Adrenal gland (tissue), 5 donors: ENCODE results near the gene STIM1.

Source experiments
- CTCF ChIP-seq, 6 experiments: fragments of 450-650 bp in 4 of 6; fragments of 200-600 bp in 2 of 6; sonication (generic) in 1 of 6; IDR thresholded peaks; 1 replicate in 5 of 6; 2 replicates in 1 of 6; pipeline versions ENCODE4 v1.5.1 to v1.8.0; 2016 to 2021; ENCODE audit warnings: antibody characterized with exemption in 6 of 6, mild to moderate bottlenecking in 2 of 6, moderate library complexity in 1 of 6
- POLR2A ChIP-seq, 2 donors: fragments of 450-650 bp; IDR thresholded peaks; one replicate each; pipeline ENCODE4 v1.6.1; 2017; ENCODE audit warnings: antibody characterized with exemption in 2 of 2, mild to moderate bottlenecking in 2 of 2, moderate library complexity in 1 of 2
- donor health status: DM: no; HTN: no; CAD: no.

- TF ChIP-seq POLR2A (IDR thresholded peaks at IDR 0.05) (no peak), CTCF (IDR thresholded peaks at IDR 0.05) (no peak)
These were observed 211.4 kb downstream of the STIM1 start for GRCh38 chr11:4066910-4067309.
